Measurements from ENCODE around the gene CASP3.

- TF ChIP-seq, protein P1, sequence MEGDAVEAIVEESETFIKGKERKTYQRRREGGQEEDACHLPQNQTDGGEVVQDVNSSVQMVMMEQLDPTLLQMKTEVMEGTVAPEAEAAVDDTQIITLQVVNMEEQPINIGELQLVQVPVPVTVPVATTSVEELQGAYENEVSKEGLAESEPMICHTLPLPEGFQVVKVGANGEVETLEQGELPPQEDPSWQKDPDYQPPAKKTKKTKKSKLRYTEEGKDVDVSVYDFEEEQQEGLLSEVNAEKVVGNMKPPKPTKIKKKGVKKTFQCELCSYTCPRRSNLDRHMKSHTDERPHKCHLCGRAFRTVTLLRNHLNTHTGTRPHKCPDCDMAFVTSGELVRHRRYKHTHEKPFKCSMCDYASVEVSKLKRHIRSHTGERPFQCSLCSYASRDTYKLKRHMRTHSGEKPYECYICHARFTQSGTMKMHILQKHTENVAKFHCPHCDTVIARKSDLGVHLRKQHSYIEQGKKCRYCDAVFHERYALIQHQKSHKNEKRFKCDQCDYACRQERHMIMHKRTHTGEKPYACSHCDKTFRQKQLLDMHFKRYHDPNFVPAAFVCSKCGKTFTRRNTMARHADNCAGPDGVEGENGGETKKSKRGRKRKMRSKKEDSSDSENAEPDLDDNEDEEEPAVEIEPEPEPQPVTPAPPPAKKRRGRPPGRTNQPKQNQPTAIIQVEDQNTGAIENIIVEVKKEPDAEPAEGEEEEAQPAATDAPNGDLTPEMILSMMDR (conservative IDR thresholded peaks at IDR 0.05 in 1 of 2, IDR thresholded peaks at IDR 0.05 in 1 of 2; ENCODE audit: low read depth in 1 of 2, low read length in 2 of 2) = no peak
- no peak for TF ChIP-seq EZH2 (IDR thresholded peaks at IDR 0.05; ENCODE audit: low read length, missing control alignments)
Observed at GRCh38 chr4:184647266-184648053, 1.8 kb downstream of the CASP3 start.
